ENCODE results near the gene CNGB1.

DNA sequence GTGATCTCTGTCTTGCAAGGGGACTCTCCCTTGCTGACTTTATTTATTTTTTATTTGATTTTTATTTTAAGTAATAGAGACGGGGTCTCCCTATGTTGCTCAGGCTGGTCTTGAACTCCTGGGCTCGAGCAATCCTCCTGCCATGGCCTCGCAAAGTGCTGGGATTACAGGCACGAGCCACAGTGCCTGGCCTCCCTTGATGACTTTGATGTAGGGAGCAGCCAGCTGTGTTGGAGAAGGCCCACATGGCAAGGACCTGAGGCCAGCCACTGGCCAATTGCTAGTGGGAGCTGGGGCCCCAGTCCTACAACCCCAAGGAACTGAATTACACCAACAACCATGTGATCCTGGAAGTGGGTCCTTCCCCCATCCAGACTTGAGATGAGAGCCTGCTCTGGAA, 81.8 kb downstream of the CNGB1 start:
- TF ChIP-seq, protein P1, sequence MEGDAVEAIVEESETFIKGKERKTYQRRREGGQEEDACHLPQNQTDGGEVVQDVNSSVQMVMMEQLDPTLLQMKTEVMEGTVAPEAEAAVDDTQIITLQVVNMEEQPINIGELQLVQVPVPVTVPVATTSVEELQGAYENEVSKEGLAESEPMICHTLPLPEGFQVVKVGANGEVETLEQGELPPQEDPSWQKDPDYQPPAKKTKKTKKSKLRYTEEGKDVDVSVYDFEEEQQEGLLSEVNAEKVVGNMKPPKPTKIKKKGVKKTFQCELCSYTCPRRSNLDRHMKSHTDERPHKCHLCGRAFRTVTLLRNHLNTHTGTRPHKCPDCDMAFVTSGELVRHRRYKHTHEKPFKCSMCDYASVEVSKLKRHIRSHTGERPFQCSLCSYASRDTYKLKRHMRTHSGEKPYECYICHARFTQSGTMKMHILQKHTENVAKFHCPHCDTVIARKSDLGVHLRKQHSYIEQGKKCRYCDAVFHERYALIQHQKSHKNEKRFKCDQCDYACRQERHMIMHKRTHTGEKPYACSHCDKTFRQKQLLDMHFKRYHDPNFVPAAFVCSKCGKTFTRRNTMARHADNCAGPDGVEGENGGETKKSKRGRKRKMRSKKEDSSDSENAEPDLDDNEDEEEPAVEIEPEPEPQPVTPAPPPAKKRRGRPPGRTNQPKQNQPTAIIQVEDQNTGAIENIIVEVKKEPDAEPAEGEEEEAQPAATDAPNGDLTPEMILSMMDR (IDR thresholded peaks at IDR 0.05 in 8 of 11, conservative IDR thresholded peaks at IDR 0.05 in 3 of 11), result no peak
- TF ChIP-seq POLR2A (IDR thresholded peaks at IDR 0.05), result no peak
